Neural cell (in vitro differentiated cells): ENCODE results near the gene MCM9.

Experiments used
- CTCF ChIP-seq: fragments of 450-650 bp; IDR thresholded peaks from 2 replicates; pipeline ENCODE4 v1.5.1; 2014; ENCODE audit warnings: antibody characterized with exemption, mild to moderate bottlenecking, moderate library complexity; ENCODE audit not compliant: poor library complexity, severe bottlenecking
- EP300 ChIP-seq: fragments of 450-650 bp; conservative IDR thresholded peaks from 2 replicates; pipeline ENCODE4 v1.6.1; 2014; ENCODE audit warnings: antibody characterized with exemption, mild to moderate bottlenecking, moderate library complexity; ENCODE audit not compliant: poor library complexity, severe bottlenecking
- RAD21 ChIP-seq: fragments of 450-650 bp; conservative IDR thresholded peaks from 2 replicates; pipeline ENCODE4 v1.6.1; 2014; ENCODE audit warnings: antibody characterized with exemption, mild to moderate bottlenecking, moderate library complexity
- REST ChIP-seq: IDR thresholded peaks from 2 replicates; pipeline ENCODE4 v1.6.1; 2012; ENCODE audit warnings: borderline replicate concordance
- SMC3 ChIP-seq: fragments of 450-650 bp; conservative IDR thresholded peaks from 2 replicates; pipeline ENCODE4 v1.6.1; 2014; ENCODE audit warnings: antibody characterized with exemption, mild to moderate bottlenecking, moderate library complexity; ENCODE audit not compliant: poor library complexity

- TF ChIP-seq SMC3 (no peak), CTCF (no peak), RAD21 (no peak), EP300 (no peak), REST (no peak)
These were observed 74.1 kb downstream of the MCM9 start for GRCh38 chr6:118860880-118861279.
